ENCODE data around the gene PALD1. TPM values are rescaled to one million over a fixed set of nuclear protein-coding genes. Genes with fewer than 3 reads are reported as not detected.

PALD1 gene
- total RNA-seq, 1 experiment from 2014 or later, result 33.1 TPM

GRCh38 chr10:70477661-70478162 lies 855 bp upstream of the PALD1 start:
- Histone ChIP-seq H4K20me1 (ENCODE audit: insufficient read depth) (no peaks in the 10 kb centered on the region), H3K27me3 (ENCODE audit: insufficient read depth, low read length) (no peaks in the 10 kb centered on the region), H3K36me3 (ENCODE audit: control insufficient read depth in 1 of 2, insufficient read depth in 2 of 2, low read length in 2 of 2) (peaks cover 0 to 4% of the 10 kb centered on the region in 2 experiments; a peak in 1 of 4 replicates), H3K4me2 (ENCODE audit: low read length) (peak overlapping the region; percentile 98), H3K4me1 (ENCODE audit: control insufficient read depth in 1 of 2, insufficient read depth in 2 of 2, low read length in 2 of 2) (peaks cover 26 to 67% of the 10 kb centered on the region in 2 experiments), H3K79me2 (ENCODE audit: insufficient read depth, low read length) (peaks cover 40% of the 10 kb centered on the region), H3K4me3 (replicated peaks in 1 of 2; ENCODE audit: low read depth in 1 of 2, low read length in 2 of 2) (peak overlapping the region; percentile 80 to 97), H3K9me3 (ENCODE audit: control insufficient read depth in 1 of 2, insufficient read depth in 1 of 2, low read depth in 1 of 2, low read length in 2 of 2) (no peaks in the 10 kb centered on the region), H3K9ac (ENCODE audit: low read length) (peak overlapping the region; percentile 89), H2AFZ (ENCODE audit: low read depth, low read length, poor library complexity, severe bottlenecking) (no peak overlapping the region), H3K27ac (ENCODE audit: low read depth, low read length) (peak overlapping the region; percentile 95), H3K9me2 (ENCODE audit: insufficient read depth) (no peaks in the 10 kb centered on the region)
- DNase-seq (ENCODE audit: low read depth, low spot score), result peak; percentile 85
- ChIA-PET RAD21 (ENCODE audit: low non-redundant PET in 1 of 2, low total read pairs in 2 of 2, uncharacterized antibody in 2 of 2, unreplicated experiment in 2 of 2) (interaction anchor here (0.7 to 1.4 kb wide), 3 partner anchors 16 to 20 kb away, joined by 4 to 7 read pairs (median 5); no protein-coding TSS in a partner anchor), CTCF (interaction anchor here (1.0 kb wide), 1 partner anchor 15 kb away, joined by 5 read pairs; no protein-coding TSS in a partner anchor), POLR2A (interaction anchor here (1.4 kb wide), 1 partner anchor 90 kb away, joined by 3 read pairs; no protein-coding TSS in a partner anchor)
- peak; percentile 48 for ATAC-seq
- intact Hi-C loops (cut with micrococcal nuclease), result loop anchor here (5.0 kb wide), 1 partner anchor 60 kb away; no protein-coding TSS in a partner anchor
- TF ChIP-seq SRF (IDR thresholded peaks at IDR 0.05; ENCODE audit: low read depth), result no peak
- TF ChIP-seq SP1 (IDR thresholded peaks at IDR 0.05; ENCODE audit: low read depth), result peak; percentile 86
- TF ChIP-seq EGR1 (IDR thresholded peaks at IDR 0.05; ENCODE audit: low read depth), result peak; percentile 98
- no peak for TF ChIP-seq CEBPB (IDR thresholded peaks at IDR 0.05; ENCODE audit: low read depth)
- TF ChIP-seq YY1 (IDR thresholded peaks at IDR 0.05; ENCODE audit: extremely low read depth, insufficient replicate concordance, low read depth, low read length), result peak; percentile 56
- peak; percentile 67 for TF ChIP-seq ZBTB33 (IDR thresholded peaks at IDR 0.05; ENCODE audit: extremely low read depth, insufficient replicate concordance, low read length)
- peak; percentile 99 for TF ChIP-seq TCF7L2 (IDR thresholded peaks at IDR 0.05; ENCODE audit: borderline replicate concordance, extremely low read depth, insufficient read depth, insufficient read length)
- peak; percentile 73 for TF ChIP-seq CBX3 (IDR thresholded peaks at IDR 0.05; ENCODE audit: low read depth)
- TF ChIP-seq CTCF (IDR thresholded peaks at IDR 0.05 in 2 of 3, conservative IDR thresholded peaks at IDR 0.05 in 1 of 3; ENCODE audit: borderline replicate concordance in 1 of 3, insufficient read depth in 1 of 3, low read depth in 2 of 3, low read length in 2 of 3), result no peak
- TF ChIP-seq MAX (IDR thresholded peaks at IDR 0.05), result peak; percentile 99
- TF ChIP-seq SIN3A (IDR thresholded peaks at IDR 0.05; ENCODE audit: low read depth), result peak; percentile 83
- TF ChIP-seq FOSL1 (IDR thresholded peaks at IDR 0.05; ENCODE audit: low read depth), result peak; percentile 91
- TF ChIP-seq POLR2A (IDR thresholded peaks at IDR 0.05; ENCODE audit: borderline replicate concordance, extremely low read depth, insufficient read depth, insufficient read length), result no peak
- TF ChIP-seq JUND (IDR thresholded peaks at IDR 0.05), result peak; percentile 97
- TF ChIP-seq POLR2AphosphoS5 (IDR thresholded peaks at IDR 0.05; ENCODE audit: low read depth, low read length), result peak; percentile 60
- no peak for TF ChIP-seq EZH2phosphoT487 (IDR thresholded peaks at IDR 0.05; ENCODE audit: borderline replicate concordance)
- TF ChIP-seq REST (IDR thresholded peaks at IDR 0.05; ENCODE audit: low read depth), result no peak
- no TSS peak for BruUV-seq (replicated peaks)

All from HCT116 (cell line).